Central memory CD8-positive, alpha-beta T cell (primary cell): Measurements from ENCODE around the gene CRPPA.

ENCODE experiments used
- ATAC-seq: fragments of 150-1000 bp; cut with Tn5 transposase; replicated peaks from 2 replicates; pipeline ENCODE4 v1.10.0; 2022; ENCODE audit warnings: mild to moderate bottlenecking, moderate FRiP score, moderate number of reproducible peaks; ENCODE audit not compliant: poor library complexity, severe bottlenecking; ENCODE audit errors: extremely low read depth
- DNase-seq, 2 donors: peaks; one replicate each; pipeline ENCODE4 v3.0.0; 2021; ENCODE audit warnings: low spot score in 2 of 2
- H3K27ac Mint-ChIP-seq: one replicate; pipeline ENCODE4 v1.8.0; 2022; ENCODE audit warnings: low read depth, mild to moderate bottlenecking, moderate library complexity, mixed read lengths
- H3K27me3 Mint-ChIP-seq: one replicate; pipeline ENCODE4 v1.8.0; 2022; ENCODE audit warnings: mixed read lengths
- H3K36me3 Mint-ChIP-seq: one replicate; pipeline ENCODE4 v1.8.0; 2022; ENCODE audit warnings: mild to moderate bottlenecking, moderate library complexity, mixed read lengths; ENCODE audit not compliant: insufficient read depth
- H3K4me1 Mint-ChIP-seq: one replicate; pipeline ENCODE4 v1.8.0; 2022; ENCODE audit warnings: mixed read lengths
- H3K4me3 Mint-ChIP-seq: one replicate; pipeline ENCODE4 v1.8.0; 2022; ENCODE audit warnings: mild to moderate bottlenecking, moderate library complexity, mixed read lengths
- H3K9me3 Mint-ChIP-seq: one replicate; pipeline ENCODE4 v1.8.0; 2022; ENCODE audit warnings: mixed read lengths

The CRPPA gene

GRCh38 chr7:16438988-16439387 lies 17.6 kb upstream of the CRPPA start:
- no peaks in the 10 kb centered on the region for H3K4me1 Mint-ChIP-seq
- H3K27ac Mint-ChIP-seq, result no peak overlapping the region
- H3K36me3 Mint-ChIP-seq, result no peaks in the 10 kb centered on the region

GRCh38 chr7:16436306-16436705 lies 15.0 kb upstream of the CRPPA start:
- Mint-ChIP-seq H3K36me3 (no peaks in the 10 kb centered on the region), H3K4me1 (no peaks in the 10 kb centered on the region), H3K9me3 (no peaks in the 10 kb centered on the region), H3K27ac (no peak overlapping the region), H3K4me3 (no peak overlapping the region), H3K27me3 (no peaks in the 10 kb centered on the region)
- DNase-seq (no peak), ATAC-seq (no peak)

More at GRCh38 chr7:16438988-16439387, 17.6 kb upstream of the CRPPA start:
- ATAC-seq (no peak), DNase-seq (no peak)
- H3K4me3 Mint-ChIP-seq, result no peak overlapping the region
- H3K27me3 Mint-ChIP-seq, result no peaks in the 10 kb centered on the region
- H3K9me3 Mint-ChIP-seq, result no peaks in the 10 kb centered on the region

- Mint-ChIP-seq H3K4me3 (no peak overlapping the region), H3K27me3 (no peaks in the 10 kb centered on the region), H3K4me1 (no peaks in the 10 kb centered on the region), H3K36me3 (no peaks in the 10 kb centered on the region), H3K9me3 (no peaks in the 10 kb centered on the region), H3K27ac (no peak overlapping the region)
- DNase-seq, result no peak
- ATAC-seq, result no peak
These were observed 12.3 kb upstream of the CRPPA start for GRCh38 chr7:16433568-16434122.

GRCh38 chr7:16432425-16432731 lies 11.0 kb upstream of the CRPPA start:
- H3K4me1 Mint-ChIP-seq, result no peaks in the 10 kb centered on the region
- H3K27me3 Mint-ChIP-seq, result no peaks in the 10 kb centered on the region
- H3K36me3 Mint-ChIP-seq, result no peaks in the 10 kb centered on the region
- no peak overlapping the region for H3K27ac Mint-ChIP-seq
- no peak for ATAC-seq
- no peak overlapping the region for H3K4me3 Mint-ChIP-seq
- no peaks in the 10 kb centered on the region for H3K9me3 Mint-ChIP-seq
- DNase-seq, result no peak

GRCh38 chr7:16431646-16432424 lies 10.5 kb upstream of the CRPPA start:
- ATAC-seq (peak; percentile 87), DNase-seq (no peak)
- Mint-ChIP-seq H3K27me3 (no peaks in the 10 kb centered on the region), H3K4me1 (no peaks in the 10 kb centered on the region), H3K9me3 (no peaks in the 10 kb centered on the region), H3K36me3 (no peaks in the 10 kb centered on the region), H3K4me3 (no peak overlapping the region), H3K27ac (no peak overlapping the region)

GRCh38 chr7:16430133-16430532 lies 8.8 kb upstream of the CRPPA start:
- ATAC-seq (no peak), DNase-seq (no peak)
- no peaks in the 10 kb centered on the region for H3K36me3 Mint-ChIP-seq
- H3K4me1 Mint-ChIP-seq, result no peaks in the 10 kb centered on the region
- H3K4me3 Mint-ChIP-seq, result no peak overlapping the region
- no peaks in the 10 kb centered on the region for H3K9me3 Mint-ChIP-seq
- no peak overlapping the region for H3K27ac Mint-ChIP-seq
- H3K27me3 Mint-ChIP-seq, result no peaks in the 10 kb centered on the region

- DNase-seq, result no peak
- no peak for ATAC-seq
- Mint-ChIP-seq H3K36me3 (no peaks in the 10 kb centered on the region), H3K4me1 (no peaks in the 10 kb centered on the region), H3K9me3 (no peaks in the 10 kb centered on the region), H3K4me3 (no peak overlapping the region), H3K27ac (no peak overlapping the region), H3K27me3 (no peaks in the 10 kb centered on the region)
These were observed 7.3 kb upstream of the CRPPA start for GRCh38 chr7:16428672-16429071.

- Mint-ChIP-seq H3K36me3 (no peaks in the 10 kb centered on the region), H3K27ac (no peak overlapping the region), H3K4me1 (no peaks in the 10 kb centered on the region), H3K27me3 (no peaks in the 10 kb centered on the region), H3K4me3 (no peak overlapping the region), H3K9me3 (no peaks in the 10 kb centered on the region)
- no peak for ATAC-seq
- no peak for DNase-seq
These were observed 6.8 kb upstream of the CRPPA start for GRCh38 chr7:16428182-16428581.

GRCh38 chr7:16423761-16424160 lies 2.4 kb upstream of the CRPPA start:
- Mint-ChIP-seq H3K9me3 (no peaks in the 10 kb centered on the region), H3K27me3 (no peaks in the 10 kb centered on the region), H3K4me1 (peaks cover 21% of the 10 kb centered on the region), H3K27ac (no peak overlapping the region), H3K4me3 (no peak overlapping the region), H3K36me3 (peaks cover 9% of the 10 kb centered on the region)
- DNase-seq, result no peak
- no peak for ATAC-seq

- DNase-seq (no peak), ATAC-seq (no peak)
- Mint-ChIP-seq H3K4me3 (no peak overlapping the region), H3K4me1 (peaks cover 21% of the 10 kb centered on the region), H3K27me3 (no peaks in the 10 kb centered on the region), H3K36me3 (peaks cover 9% of the 10 kb centered on the region), H3K27ac (no peak overlapping the region), H3K9me3 (no peaks in the 10 kb centered on the region)
These were observed 1.6 kb upstream of the CRPPA start for GRCh38 chr7:16422917-16423316.

- peaks cover 26% of the 10 kb centered on the region for H3K4me1 Mint-ChIP-seq
These were observed 731 bp upstream of the CRPPA start for GRCh38 chr7:16422103-16422435.

GRCh38 chr7:16420649-16421332 lies 547 bp downstream of the CRPPA start:
- no peaks in the 10 kb centered on the region for H3K9me3 Mint-ChIP-seq
- peaks cover 31% of the 10 kb centered on the region for H3K4me1 Mint-ChIP-seq
- peaks cover 9% of the 10 kb centered on the region for H3K36me3 Mint-ChIP-seq
- H3K27me3 Mint-ChIP-seq, result no peaks in the 10 kb centered on the region
- DNase-seq (peak; percentile 69 to 79), ATAC-seq (peak; percentile 91)
- H3K4me3 Mint-ChIP-seq, result peak overlapping the region; percentile 85
- H3K27ac Mint-ChIP-seq, result peak overlapping the region; percentile 94

More at GRCh38 chr7:16422103-16422435, 731 bp upstream of the CRPPA start:
- Mint-ChIP-seq H3K36me3 (peaks cover 9% of the 10 kb centered on the region), H3K27me3 (no peaks in the 10 kb centered on the region), H3K27ac (no peak overlapping the region), H3K4me3 (peak overlapping the region; percentile 85), H3K9me3 (no peaks in the 10 kb centered on the region)
- DNase-seq (no peak), ATAC-seq (no peak)

- peaks cover 9% of the 10 kb centered on the region for H3K36me3 Mint-ChIP-seq
- H3K9me3 Mint-ChIP-seq, result no peaks in the 10 kb centered on the region
- DNase-seq, result no peak
- H3K4me3 Mint-ChIP-seq, result peak overlapping the region; percentile 85
- H3K27me3 Mint-ChIP-seq, result no peaks in the 10 kb centered on the region
- no peak for ATAC-seq
- H3K27ac Mint-ChIP-seq, result peak overlapping the region; percentile 94
- peaks cover 31% of the 10 kb centered on the region for H3K4me1 Mint-ChIP-seq
These were observed 1.0 kb downstream of the CRPPA start for GRCh38 chr7:16420329-16420648.
